ENCODE measurements around the gene MYL11. TPM values are rescaled to one million over a fixed set of nuclear protein-coding genes. Genes with fewer than 3 reads are reported as not detected.

The MYL11 gene
- polyA plus RNA-seq, 1 of the 3 experiments (the other 2 are of a cell fraction) = 0.23 TPM

GRCh38 chr16:30369938-30370455 lies 4.6 kb upstream of the MYL11 start (continued):
- TF ChIP-seq RAD21 (IDR thresholded peaks at IDR 0.05; ENCODE audit: low read length) = no peak
- TF ChIP-seq MAX (IDR thresholded peaks at IDR 0.05; ENCODE audit: low read depth) = no peak
- TF ChIP-seq RFX5 (IDR thresholded peaks at IDR 0.05; ENCODE audit: low read length) = no peak
- TF ChIP-seq GATA2 (CRISPR knock-in tag; IDR thresholded peaks at IDR 0.05) = no peak
- no peak for TF ChIP-seq GABPA (IDR thresholded peaks at IDR 0.05; ENCODE audit: low read depth)
- TF ChIP-seq SMC3 (IDR thresholded peaks at IDR 0.05; ENCODE audit: low read depth, low read length) = no peak
- TF ChIP-seq REST (IDR thresholded peaks at IDR 0.05; ENCODE audit: low read depth, low read length) = no peak
- no peak for TF ChIP-seq TEAD4 (IDR thresholded peaks at IDR 0.05; ENCODE audit: borderline replicate concordance, insufficient read depth)
- no peak; the same call in 1 of the 2 replicates for TF ChIP-seq YY1 (IDR thresholded peaks at IDR 0.05; ENCODE audit: low read depth)
- no peak for TF ChIP-seq NFIC (IDR thresholded peaks at IDR 0.05; ENCODE audit: borderline replicate concordance)
- TF ChIP-seq JUND (IDR thresholded peaks at IDR 0.05) = no peak
- TF ChIP-seq USF1 (IDR thresholded peaks at IDR 0.05; ENCODE audit: borderline replicate concordance, low read depth) = no peak

GRCh38 chr16:30370456-30371247 lies 4.0 kb upstream of the MYL11 start, which contains the start of gene TBC1D10B:
TSS of gene TBC1D10B (minus strand) at chr16:30370494. CDS start at chr16:30370183, 311 bp downstream.
- CTCF ChIA-PET = interaction anchor here (0.7 to 1.8 kb wide), 6 partner anchors 9 to 47 kb away, joined by 3 to 7 read pairs (median 4); partner anchors contain the start of gene ZNF48
- H3F3A ChIP-seq (replicated peaks; ENCODE audit: insufficient read depth) = no peaks in the 10 kb centered on the region
- peaks cover 4 to 37% of the 10 kb centered on the region in 2 experiments; a peak in 3 of 4 replicates for H3K4me1 ChIP-seq (ENCODE audit: control insufficient read depth in 1 of 2, insufficient read depth in 2 of 2, low read depth in 1 of 2, low read length in 1 of 2)
- peak within 1 kb of the TSS; percentile 80 for H3K9ac ChIP-seq
- POLR2A ChIA-PET = interaction anchor here (0.6 to 3.4 kb wide), 7 partner anchors 13 to 47 kb away, joined by 4 to 19 read pairs (median 8); partner anchors contain the start of genes CD2BP2, ZNF48 and ZNF771
- H2AFZ ChIP-seq (ENCODE audit: low read depth) = peak within 1 kb of the TSS; percentile 63; the same call in 1 of the 2 replicates
- no peaks in the 10 kb centered on the region for H3K9me2 ChIP-seq
- peaks cover 43% of the 10 kb centered on the region for H3K79me2 ChIP-seq (ENCODE audit: insufficient read depth)
- no peaks in the 10 kb centered on the region for H3K9me3 ChIP-seq
- peak within 1 kb of the TSS; percentile 74 to 87 for H3K4me3 ChIP-seq (ENCODE audit: low read depth in 2 of 2, low read length in 1 of 2)
- H3K27ac ChIP-seq (ENCODE audit: low read depth in 2 of 2, low read length in 1 of 2) = peak within 1 kb of the TSS; percentile 57 to 91; a peak in 3 of 4 replicates
- no peaks in the 10 kb centered on the region for H3K27me3 ChIP-seq (ENCODE audit: insufficient read depth)
- H3K36me3 ChIP-seq (replicated peaks in 1 of 2; ENCODE audit: control insufficient read depth in 1 of 2, insufficient read depth in 2 of 2, low read length in 1 of 2) = peaks cover 2 to 6% of the 10 kb centered on the region in 2 experiments
- peak; percentile 93 for DNase-seq
- peaks cover 37% of the 10 kb centered on the region for H4K20me1 ChIP-seq (ENCODE audit: insufficient read depth)
- H3K4me2 ChIP-seq = peak within 1 kb of the TSS; percentile 97
- WGBS (ENCODE audit: low lambda C conversion rate) = under 1% methylated on average over 33 of the region's 40 CpGs
- TF ChIP-seq TAF1 (IDR thresholded peaks at IDR 0.05; ENCODE audit: borderline replicate concordance, low read depth, low read length) (no peak), NFIC (IDR thresholded peaks at IDR 0.05; ENCODE audit: borderline replicate concordance) (no peak), GATA2 (CRISPR knock-in tag; IDR thresholded peaks at IDR 0.05) (no peak), SIN3A (IDR thresholded peaks at IDR 0.05; ENCODE audit: borderline replicate concordance, low read depth, low read length) (peak; percentile 86; the same call in 1 of the 2 replicates), SMC3 (IDR thresholded peaks at IDR 0.05; ENCODE audit: low read depth, low read length) (peak; percentile 4; the same call in 1 of the 2 replicates), NRF1 (IDR thresholded peaks at IDR 0.05; ENCODE audit: low read depth, low read length) (peak; percentile 95), RAD21 (IDR thresholded peaks at IDR 0.05; ENCODE audit: low read length) (0 out of 2 replicates have a peak, but pooled peaks have one; percentile 22), TCF12 (IDR thresholded peaks at IDR 0.05) (no peak; the same call in 1 of the 2 replicates), CHD2 (IDR thresholded peaks at IDR 0.05; ENCODE audit: low read length, partially characterized antibody) (peak; percentile 94), ELF1 (IDR thresholded peaks at IDR 0.05) (peak; percentile 80; the same call in 1 of the 2 replicates), TEAD4 (IDR thresholded peaks at IDR 0.05; ENCODE audit: borderline replicate concordance, insufficient read depth) (no peak), MXI1 (IDR thresholded peaks at IDR 0.05; ENCODE audit: low read depth, low read length) (peak; percentile 94), RFX5 (IDR thresholded peaks at IDR 0.05; ENCODE audit: low read length) (peak; percentile 69), RCOR1 (IDR thresholded peaks at IDR 0.05; ENCODE audit: low read length) (no peak), CTCF (IDR thresholded peaks at IDR 0.05) (peak; percentile 27; the same call in 1 of the 2 replicates), IRF3 (IDR thresholded peaks at IDR 0.05; ENCODE audit: low read depth, low read length) (peak; percentile 84)

Measured in SK-N-SH (cell line).